Measurements from ENCODE around the gene NUMB.

NUMB gene

GRCh38 chr14:73255693-73256225 is 202.6 kb downstream of the NUMB start:
- no peak for DNase-seq

DNA sequence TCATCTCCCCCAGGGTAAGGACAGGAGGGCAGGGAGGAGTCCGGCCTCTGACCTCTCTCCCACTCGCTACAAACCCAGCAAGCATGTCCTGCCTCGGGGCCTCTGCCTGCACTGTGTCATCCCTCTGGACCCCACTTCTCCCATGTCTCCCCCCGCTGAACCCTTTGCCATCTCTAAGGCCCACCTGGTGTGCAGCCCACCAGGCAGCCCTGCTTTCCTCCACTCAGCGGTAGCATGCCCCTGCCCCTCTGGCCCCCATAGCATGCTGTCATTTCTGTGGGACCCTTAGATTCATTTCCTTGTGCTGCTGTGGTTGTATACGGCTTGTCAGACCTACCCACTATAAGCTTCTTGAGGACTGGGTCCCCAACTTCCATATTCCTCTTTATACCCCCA is 203.3 kb downstream of the NUMB start:
- DNase-seq, result no peak

GRCh38 chr14:73254247-73255004 is 203.9 kb downstream of the NUMB start:
- no peak for DNase-seq

- no peak for DNase-seq
These were observed 204.6 kb downstream of the NUMB start for GRCh38 chr14:73253721-73254120.

DNA sequence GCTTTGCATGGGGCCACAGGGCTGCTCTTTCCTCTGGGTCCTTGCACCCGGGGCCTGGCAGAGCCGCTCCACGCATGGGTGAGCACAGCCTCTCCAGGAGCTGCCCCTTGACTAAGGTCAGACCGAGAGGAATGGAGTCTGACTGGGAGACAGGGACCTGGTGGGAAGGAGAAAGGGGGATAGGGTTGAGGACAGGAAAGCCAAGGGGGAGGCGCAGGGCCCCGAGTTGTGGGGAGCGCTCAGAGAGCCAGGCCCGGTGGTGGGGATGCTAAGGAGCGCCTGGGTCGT is 205.1 kb downstream of the NUMB start:
- no peak for DNase-seq

DNA sequence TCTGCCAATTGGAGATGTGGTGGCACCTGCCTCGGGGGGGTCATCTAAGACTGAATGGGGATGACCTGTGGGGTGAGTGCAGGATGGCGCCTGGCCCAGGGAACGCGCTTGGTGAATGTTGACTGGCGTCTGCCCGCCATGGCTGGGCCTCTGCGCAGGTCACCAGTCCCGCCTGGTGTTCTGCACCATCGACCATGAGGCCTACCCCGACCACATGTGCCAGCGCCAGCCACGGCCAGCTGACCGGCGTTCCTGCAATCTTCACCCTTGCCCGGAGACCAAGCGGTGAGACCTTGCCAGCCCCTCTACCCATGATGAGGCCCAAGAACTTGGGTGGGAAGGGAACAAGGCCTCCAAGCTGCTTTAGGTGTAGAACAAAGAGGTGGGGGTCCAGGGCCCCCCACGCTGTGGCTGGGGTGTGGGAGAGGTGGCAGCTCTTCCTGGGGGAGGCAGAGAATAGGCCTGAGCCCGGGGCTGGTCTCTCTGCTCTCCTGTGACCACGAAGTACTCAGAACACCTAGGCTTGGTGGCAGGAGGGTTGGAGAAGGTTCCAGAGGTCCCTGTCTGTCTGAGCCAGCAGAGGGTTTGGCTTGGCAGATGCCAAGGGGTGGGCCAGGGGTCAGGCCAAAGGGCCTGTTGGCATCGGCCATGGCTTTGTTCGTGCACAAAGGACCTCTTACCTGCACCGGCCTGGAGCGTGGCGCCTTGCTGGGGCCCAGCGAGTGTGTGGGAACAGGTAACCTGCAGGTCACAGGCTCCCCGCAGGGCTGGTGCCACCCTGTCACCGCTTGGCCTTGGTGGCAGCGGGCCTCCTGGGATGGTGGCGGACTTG is 205.6 kb downstream of the NUMB start:
- DNase-seq, result no peak

DNA sequence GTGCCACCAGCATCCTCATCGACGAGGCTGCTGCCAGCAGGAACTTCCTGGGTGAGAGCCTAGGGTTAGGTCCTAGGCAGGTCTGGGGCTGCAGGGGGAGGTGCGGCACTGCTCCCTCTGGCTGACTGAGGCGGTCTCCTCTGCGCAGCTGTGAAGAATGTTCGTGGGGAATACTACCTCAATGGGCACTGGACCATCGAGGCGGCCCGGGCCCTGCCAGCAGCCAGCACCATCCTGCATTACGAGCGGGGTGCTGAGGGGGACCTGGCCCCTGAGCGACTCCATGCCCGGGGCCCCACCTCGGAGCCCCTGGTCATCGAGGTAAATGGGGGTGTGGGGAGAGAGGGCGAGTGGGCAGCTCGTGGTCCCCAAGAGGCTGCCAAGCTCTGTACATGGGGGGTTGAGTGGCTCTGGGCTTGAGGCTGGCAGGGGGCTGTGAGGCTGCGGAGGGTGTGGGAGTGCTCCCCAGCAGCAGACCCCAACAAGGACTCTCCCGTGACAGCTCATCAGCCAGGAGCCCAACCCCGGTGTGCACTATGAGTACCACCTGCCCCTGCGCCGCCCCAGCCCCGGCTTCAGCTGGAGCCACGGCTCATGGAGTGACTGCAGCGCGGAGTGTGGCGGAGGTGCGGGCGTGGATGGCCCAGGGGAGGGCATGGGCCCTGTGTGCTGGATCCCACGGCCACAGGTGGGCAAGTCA is 206.7 kb downstream of the NUMB start:
- DNase-seq, result no peak

- DNase-seq, result no peak
These were observed 207.4 kb downstream of the NUMB start for GRCh38 chr14:73250781-73251500.

DNA sequence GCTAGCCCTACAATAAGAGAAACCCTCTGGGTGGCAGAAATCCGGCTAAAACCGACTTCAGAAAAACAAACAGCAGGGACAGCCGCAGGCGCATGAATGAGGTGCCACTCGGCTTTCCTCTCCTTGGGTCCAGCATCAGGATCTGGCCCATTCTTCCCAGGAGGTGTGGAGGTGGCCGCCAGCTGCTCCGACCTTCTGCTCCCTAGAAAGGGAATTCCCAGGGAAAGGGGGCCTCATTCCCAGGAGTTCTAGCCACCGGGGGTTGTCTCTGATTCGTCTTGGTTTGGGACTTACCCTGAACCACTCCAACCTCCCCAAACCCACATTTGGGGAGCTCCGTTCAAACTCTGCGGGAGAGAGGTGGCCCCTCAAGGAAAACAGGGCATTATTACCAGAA is 208.0 kb downstream of the NUMB start:
- DNase-seq, result no peak

DNA sequence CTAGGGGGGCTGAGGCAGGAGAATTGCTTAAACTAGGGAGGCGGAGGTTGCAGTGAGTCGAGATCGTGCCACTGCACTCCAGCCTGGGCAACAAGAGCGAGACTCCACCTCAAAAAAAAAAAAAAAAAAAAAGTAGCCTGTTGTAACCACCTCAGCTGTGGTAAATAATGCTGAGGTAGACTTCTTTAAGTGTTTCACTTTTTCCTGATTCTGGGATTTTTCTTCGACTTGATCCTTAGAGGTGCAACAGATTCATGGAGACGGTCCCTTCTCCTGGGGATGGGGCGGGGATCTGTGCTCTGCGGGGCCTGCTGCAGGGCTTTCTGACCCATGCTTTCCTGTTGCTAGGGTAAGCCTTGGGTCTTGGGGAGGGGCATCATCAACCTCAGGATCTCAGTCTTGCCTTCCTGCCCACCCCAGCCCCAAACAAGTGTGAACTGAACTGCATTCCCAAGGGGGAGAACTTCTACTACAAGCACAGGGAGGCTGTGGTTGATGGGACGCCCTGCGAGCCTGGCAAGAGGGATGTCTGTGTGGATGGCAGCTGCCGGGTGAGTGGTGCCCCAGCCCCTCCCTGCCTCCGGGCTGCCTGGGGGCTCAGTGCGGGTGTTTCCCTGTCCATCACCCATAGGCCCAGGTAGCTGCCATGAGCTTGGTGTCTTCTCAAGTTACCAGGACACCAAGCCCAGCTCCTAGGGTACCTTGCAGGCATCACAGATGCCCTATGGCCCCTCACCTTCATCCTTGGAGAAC is 208.6 kb downstream of the NUMB start:
- no peak for DNase-seq

DNA sequence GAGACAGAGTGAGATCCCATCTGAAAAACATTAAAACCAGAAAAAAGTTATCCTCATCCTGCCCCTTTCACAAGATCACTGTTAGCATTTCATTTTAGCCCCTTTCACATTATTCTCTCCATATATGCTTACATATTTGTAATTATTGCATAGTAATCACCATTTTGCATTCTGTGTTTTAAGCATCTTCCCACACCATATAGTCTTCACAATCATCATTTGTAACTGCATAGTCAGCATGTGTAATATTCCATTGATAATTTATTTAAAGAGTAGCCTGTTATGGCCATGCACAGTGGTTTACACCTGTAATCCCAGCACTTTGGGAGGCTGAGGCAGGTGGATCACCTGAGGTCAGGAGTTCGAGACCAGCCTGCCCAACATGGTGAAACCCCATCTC is 209.2 kb downstream of the NUMB start:
- DNase-seq, result no peak

DNA sequence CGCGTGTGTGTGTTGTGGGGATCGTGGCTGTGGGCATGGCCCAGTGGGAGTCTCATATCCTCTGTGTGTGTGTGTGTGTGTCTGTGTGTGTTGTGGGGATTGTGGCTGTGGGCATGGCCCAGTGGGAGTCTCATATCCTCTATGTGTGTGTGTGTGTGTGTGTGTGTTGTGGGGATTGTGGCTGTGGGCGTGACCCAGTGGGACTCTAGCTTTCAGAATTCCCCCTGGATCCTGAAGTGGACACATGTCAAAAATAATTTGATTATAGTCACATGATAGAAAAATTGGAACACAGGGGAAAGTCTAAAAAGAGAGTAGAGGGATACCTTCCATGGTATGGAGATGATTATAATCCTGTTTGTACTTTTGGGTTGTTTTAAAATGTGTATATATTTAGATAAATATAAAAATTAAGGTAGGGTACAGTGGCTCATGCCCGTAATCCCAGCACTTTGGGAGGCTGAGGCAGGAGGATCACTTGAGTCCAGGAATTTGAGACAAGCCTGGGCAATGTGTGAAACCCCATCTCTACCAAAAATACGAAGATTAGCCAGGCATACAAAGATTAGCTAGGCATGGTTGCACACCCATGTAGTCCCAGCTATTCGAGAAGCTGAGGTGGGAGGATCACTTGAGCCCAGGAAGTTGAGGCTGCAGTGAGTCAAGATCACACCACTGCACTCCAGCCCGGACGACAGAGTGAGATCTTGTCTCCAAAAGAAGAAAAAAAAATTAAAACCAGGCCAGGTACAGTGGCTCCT is 210.1 kb downstream of the NUMB start:
- no peak for DNase-seq

GRCh38 chr14:73246387-73247150 is 211.8 kb downstream of the NUMB start:
- DNase-seq, result no peak

DNA sequence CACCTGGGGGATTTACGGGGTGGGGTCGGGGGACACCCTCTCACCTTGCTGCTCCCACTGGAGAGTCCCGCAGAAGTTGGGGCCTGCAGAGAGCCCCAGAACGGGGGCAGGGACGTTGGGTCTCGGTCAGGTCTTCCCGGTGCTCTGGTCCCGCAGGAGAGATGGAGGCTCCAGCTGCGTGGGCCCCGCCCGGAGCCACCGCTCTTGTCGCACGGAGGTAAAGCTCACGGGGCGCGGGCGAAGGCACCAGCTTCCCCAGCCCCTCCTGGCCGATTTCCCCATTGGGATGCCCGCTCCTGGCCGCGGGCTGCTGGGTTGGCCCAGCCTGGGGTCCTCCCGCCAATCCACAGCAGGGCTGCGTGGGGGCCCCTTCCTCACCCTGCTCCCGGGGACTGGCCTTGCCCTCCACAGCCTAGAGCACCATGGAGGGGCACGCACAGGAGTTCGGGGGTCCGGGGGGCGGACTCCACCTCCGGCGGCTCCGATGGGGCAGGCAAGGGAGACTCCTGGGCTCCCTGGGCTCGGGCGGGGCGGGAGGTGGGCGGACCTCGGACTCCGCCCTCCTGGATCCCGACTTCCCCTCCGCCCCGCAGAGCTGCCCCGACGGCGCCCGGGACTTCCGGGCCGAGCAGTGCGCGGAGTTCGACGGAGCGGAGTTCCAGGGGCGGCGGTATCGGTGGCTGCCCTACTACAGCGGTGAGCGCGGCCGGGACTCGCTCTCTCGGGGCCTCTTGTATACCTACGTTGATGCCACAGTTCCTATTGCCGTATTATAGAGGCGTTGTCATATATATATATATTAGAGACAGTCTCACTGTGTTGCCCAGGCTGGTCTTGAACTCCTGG is 212.6 kb downstream of the NUMB start:
- peak; percentile 46 for DNase-seq

DNA sequence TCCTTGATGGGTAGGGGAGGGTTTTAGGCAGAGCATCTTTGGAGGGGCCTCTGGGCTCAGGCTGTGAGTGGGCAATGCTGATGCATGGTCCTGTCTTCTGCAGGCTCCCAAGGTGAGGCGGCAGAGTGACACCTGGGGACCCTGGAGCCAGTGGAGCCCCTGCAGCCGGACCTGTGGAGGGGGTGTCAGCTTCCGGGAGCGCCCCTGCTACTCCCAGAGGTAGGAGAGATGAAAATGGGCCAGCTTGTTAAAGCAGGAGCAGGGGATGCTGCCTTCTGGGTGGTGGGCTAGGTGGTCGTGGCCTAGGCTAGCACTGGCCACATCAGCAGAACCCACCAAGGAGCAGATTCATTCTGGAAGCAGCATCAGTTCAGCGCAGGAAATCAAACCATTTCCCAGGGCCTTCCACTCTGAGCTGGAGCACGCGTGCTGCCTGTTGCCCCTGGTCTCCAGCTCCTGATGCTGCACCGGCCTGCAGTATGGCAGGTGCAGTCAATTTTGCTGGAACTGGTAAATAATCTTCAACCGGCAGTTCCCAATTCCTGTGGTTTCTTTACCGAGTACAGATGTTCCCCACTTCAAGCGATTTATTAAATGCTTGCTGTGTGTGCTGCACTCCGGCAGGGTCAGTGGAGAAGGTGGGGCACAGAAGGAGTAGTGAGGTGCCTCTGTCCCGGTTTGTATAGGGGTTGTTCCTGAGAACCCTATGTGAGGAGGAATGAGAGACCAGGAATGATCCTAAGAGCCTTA is 213.6 kb downstream of the NUMB start:
- no peak for DNase-seq

- DNase-seq, result no peak
These were observed 214.6 kb downstream of the NUMB start for GRCh38 chr14:73243748-73244147.

DNA sequence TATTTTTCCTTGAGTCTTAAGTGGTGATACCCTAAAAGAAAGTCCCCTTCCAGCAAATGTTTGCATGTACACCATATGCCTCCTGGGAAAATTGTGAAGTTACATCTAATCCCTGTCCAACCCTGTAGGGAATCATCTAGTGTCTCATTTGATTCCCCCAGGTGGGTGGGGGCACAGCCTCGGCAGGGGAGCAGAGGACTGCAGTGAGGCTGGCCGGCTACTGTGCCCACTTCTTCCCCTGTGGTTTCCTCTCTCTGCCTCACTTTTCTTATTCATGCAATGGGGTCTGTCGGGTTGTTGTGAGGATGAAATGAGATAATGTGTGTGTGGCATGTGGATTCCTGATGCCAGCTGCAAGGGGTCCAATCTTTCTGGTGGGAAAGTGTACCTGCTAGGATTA is 215.0 kb downstream of the NUMB start:
- DNase-seq, result no peak

DNA sequence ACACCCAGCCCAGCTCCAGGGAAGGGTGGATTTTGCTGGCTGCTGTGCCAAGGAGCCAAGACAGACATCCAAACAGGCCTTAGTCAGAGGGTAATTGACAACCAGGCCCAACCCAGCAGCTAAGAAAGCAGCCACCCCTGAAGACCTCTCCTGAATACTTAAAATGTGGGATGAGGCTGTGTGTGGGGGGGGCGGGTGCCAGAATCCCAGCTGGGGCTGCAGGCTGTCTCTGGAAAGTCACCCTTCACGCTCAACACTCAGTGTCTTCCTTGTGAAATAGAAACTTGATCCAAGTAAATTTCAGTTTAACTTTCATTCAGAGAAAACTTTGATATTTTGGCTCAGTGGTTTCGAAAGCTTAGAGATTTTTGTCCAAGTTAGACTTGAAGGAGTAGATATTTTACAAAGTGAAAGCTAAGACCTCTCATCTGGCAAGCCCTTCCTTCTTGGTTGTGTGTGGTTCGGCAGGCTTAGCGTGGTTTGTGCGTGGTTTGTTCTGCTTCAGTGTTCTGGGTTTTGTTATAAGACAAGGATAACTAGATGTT is 215.9 kb downstream of the NUMB start:
- no peak for DNase-seq
